ENCODE results near the gene MFGE8.
A peak's percentile ranks its signal among the peaks of the same experiment; 100 is the strongest.

MFGE8 gene

DNA sequence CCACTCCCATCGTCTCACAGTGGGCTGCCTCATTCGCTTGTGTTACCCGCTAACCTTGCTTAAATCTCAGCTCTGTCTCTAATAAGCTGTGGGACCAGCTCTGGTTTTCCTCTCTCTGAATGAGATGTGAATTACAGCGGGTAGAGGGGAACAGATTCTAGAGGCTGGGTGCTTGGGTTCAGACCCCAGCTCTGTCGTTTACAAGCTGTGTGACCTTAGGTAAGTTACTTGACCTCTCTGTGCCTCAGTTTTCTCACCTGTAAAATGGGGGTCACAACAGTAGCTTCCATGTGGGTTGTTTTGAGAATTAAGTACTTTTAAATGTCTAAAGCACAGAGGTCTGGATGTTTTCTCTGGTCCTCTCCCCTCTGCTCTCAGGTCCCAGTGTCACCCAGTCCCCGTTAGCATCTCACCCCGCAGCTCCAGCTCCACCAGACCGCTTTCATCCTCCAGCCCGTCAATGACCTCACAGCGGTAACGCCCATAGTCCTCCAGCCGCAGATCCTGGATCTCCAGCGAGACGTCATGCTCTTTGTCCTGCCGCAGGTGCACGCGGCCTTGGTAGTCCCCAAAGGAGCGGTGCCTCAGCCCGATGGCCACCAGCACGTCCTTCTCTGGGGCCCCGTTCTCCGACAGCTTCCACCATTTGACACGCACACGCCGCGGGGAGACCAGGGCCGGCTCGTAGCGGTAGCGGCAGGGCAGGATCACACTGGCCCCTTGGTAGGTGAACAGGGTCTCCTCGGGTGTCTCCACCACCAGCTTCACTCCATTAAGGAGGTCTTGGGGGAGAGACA is 32.0 kb downstream of the MFGE8 start:
- H3K9me3 ChIP-seq (ENCODE audit: control insufficient read depth, low read length) = no peaks in the 10 kb centered on the region
- DNase-seq (ENCODE audit: low read depth) = no peak
- H3K4me3 ChIP-seq (ENCODE audit: low read length) = no peak overlapping the region
- peaks cover 18% of the 10 kb centered on the region for H3K4me1 ChIP-seq (ENCODE audit: control insufficient read depth, insufficient read depth, low read length)
- H3K9ac ChIP-seq (ENCODE audit: low read length) = no peak overlapping the region
- peaks cover 29% of the 10 kb centered on the region for H3K36me3 ChIP-seq (ENCODE audit: control insufficient read depth, insufficient read depth, low read length, severe bottlenecking)
- no peaks in the 10 kb centered on the region for H3K27me3 ChIP-seq (replicated peaks; ENCODE audit: control insufficient read depth, insufficient read depth, low read length)

DNA sequence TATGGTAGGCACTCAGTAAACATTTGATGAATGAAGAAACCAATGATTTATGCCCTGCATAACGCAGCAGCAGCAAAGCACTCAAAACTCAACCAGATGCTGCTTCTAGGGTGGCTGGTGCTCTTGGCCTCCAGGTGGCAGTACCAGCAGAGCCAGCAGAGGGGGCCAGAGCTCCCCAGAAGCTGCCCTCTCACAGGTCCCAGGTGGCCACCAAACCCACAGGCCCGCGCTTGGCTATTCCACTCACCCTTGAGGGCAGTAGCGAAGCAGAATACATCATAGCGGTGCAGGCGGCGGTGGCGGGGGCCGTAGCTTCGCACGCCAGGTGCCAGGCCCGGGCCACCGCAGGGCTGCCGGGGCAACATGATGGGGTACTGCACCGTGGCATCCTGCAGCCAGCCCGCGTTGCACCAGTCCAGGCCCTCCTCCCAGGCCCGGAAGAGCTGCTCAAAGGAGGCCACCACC is 34.4 kb downstream of the MFGE8 start:
- Histone ChIP-seq H3K9ac (ENCODE audit: low read length) (no peak overlapping the region), H3K27me3 (replicated peaks; ENCODE audit: control insufficient read depth, insufficient read depth, low read length) (peaks cover 10% of the 10 kb centered on the region), H3K36me3 (ENCODE audit: control insufficient read depth, insufficient read depth, low read length, severe bottlenecking) (peaks cover 23% of the 10 kb centered on the region), H3K4me1 (ENCODE audit: control insufficient read depth, insufficient read depth, low read length) (peaks cover 18% of the 10 kb centered on the region), H3K9me3 (ENCODE audit: control insufficient read depth, low read length) (no peaks in the 10 kb centered on the region), H3K4me3 (ENCODE audit: low read length) (no peak overlapping the region)
- DNase-seq (ENCODE audit: low read depth) = peak; percentile 58

DNA sequence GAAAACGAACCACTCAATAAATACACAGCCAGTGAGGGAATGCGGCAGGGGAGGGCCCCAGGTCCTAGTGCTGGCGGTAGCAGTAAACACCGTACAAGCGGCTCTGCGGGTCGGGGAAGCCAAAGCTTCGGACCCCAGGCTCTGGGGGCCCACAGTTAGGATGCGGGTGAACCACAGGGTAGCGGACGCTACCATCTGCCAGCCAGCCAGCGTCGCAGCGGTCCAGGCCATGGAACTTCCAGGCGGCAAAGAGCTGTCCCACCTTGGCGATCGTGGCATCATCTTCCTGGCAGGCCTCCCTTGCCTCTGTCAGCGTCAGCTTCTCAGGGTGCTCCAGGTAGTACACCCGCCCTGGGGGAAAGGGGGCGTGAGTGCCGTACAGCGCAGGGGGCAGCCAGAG is 35.3 kb downstream of the MFGE8 start:
- Histone ChIP-seq H3K9me3 (ENCODE audit: control insufficient read depth, low read length) (no peaks in the 10 kb centered on the region), H3K36me3 (ENCODE audit: control insufficient read depth, insufficient read depth, low read length, severe bottlenecking) (peaks cover 16% of the 10 kb centered on the region), H3K27me3 (replicated peaks; ENCODE audit: control insufficient read depth, insufficient read depth, low read length) (peaks cover 19% of the 10 kb centered on the region), H3K9ac (ENCODE audit: low read length) (no peak overlapping the region), H3K4me1 (ENCODE audit: control insufficient read depth, insufficient read depth, low read length) (peaks cover 14% of the 10 kb centered on the region), H3K4me3 (ENCODE audit: low read length) (no peak overlapping the region)
- no peak for DNase-seq (ENCODE audit: low read depth)

DNA sequence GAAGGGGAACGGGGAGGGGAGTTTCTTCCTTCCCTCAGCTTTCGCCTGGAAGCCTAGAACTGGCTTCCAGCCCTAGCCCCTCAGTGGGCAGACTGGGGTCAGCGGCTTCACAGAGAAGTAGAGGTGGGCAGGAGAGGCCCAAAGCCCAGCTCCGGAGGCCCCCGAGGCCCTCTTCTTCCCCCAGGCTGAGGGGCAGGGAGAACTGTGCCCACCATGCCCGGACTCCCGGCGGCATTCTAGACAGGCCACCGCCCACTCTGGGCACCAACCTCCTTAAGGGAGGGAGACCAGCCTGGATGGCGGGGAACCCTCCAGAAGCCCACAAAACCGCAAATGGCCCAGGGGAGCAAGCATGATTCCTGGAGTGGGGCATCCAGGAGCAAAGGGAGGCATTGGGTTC is 35.8 kb downstream of the MFGE8 start:
- Histone ChIP-seq H3K9ac (ENCODE audit: low read length) (no peak overlapping the region), H3K36me3 (ENCODE audit: control insufficient read depth, insufficient read depth, low read length, severe bottlenecking) (peaks cover 16% of the 10 kb centered on the region), H3K9me3 (ENCODE audit: control insufficient read depth, low read length) (no peaks in the 10 kb centered on the region), H3K4me1 (ENCODE audit: control insufficient read depth, insufficient read depth, low read length) (peaks cover 9% of the 10 kb centered on the region), H3K27me3 (replicated peaks; ENCODE audit: control insufficient read depth, insufficient read depth, low read length) (peaks cover 23% of the 10 kb centered on the region), H3K4me3 (ENCODE audit: low read length) (no peak overlapping the region)
- DNase-seq (ENCODE audit: low read depth) = no peak

DNA sequence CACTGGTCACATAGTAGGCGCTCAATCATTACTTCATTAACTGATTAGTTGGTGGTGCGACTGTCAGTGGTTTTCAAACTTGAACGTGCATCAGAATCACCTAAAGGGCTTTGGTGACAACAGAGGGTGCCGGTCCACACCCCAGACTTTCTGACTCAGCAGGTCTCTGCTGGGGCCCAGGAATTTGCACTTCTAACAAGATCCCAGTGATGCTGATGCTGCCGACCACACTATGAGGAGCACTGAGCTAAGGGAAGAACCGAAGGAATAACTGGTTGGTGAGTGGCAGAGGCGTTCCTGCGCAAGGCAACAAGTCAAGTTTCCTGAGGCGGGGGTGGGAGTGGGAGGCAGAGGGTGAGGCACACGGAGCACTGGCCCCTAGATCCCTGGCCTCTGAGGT is 36.6 kb downstream of the MFGE8 start:
- no peak overlapping the region for H3K9ac ChIP-seq (ENCODE audit: low read length)

DNA sequence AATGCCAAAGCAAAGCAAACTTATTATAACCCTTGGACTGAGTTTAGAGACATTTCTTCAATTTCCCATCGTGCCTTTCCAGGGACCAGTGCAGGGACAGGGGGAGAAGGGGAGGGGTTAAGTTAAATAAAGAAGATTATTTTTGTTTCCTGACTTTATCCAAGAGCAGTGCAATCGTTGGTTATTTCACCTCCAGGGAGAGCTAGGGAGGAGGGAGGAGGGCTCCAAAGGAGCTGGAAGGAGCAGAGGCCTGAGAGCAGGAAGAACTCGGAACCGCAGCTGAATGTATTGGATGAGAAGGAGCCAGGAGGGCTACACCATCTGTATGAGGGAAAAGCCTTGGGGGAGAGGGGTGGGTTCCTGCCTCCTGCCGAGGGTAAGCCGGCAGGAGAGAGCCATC is 38.5 kb downstream of the MFGE8 start:
- no peaks in the 10 kb centered on the region for H3K4me1 ChIP-seq (ENCODE audit: control insufficient read depth, insufficient read depth, low read length)
- no peak overlapping the region for H3K9ac ChIP-seq (ENCODE audit: low read length)
- peaks cover 3% of the 10 kb centered on the region for H3K9me3 ChIP-seq (ENCODE audit: control insufficient read depth, low read length)
- peaks cover 5% of the 10 kb centered on the region for H3K36me3 ChIP-seq (ENCODE audit: control insufficient read depth, insufficient read depth, low read length, severe bottlenecking)
- no peak for DNase-seq (ENCODE audit: low read depth)
- H3K27me3 ChIP-seq (replicated peaks; ENCODE audit: control insufficient read depth, insufficient read depth, low read length) = peaks cover 37% of the 10 kb centered on the region
- H3K4me3 ChIP-seq (ENCODE audit: low read length) = no peak overlapping the region

More for the DNA sequence above, 36.6 kb downstream of the MFGE8 start:
- H3K36me3 ChIP-seq (ENCODE audit: control insufficient read depth, insufficient read depth, low read length, severe bottlenecking) = peaks cover 16% of the 10 kb centered on the region
- peaks cover 30% of the 10 kb centered on the region for H3K27me3 ChIP-seq (replicated peaks; ENCODE audit: control insufficient read depth, insufficient read depth, low read length)
- no peaks in the 10 kb centered on the region for H3K9me3 ChIP-seq (ENCODE audit: control insufficient read depth, low read length)
- H3K4me1 ChIP-seq (ENCODE audit: control insufficient read depth, insufficient read depth, low read length) = peaks cover under 1% of the 10 kb centered on the region
- no peak overlapping the region for H3K4me3 ChIP-seq (ENCODE audit: low read length)
- no peak for DNase-seq (ENCODE audit: low read depth)

DNA sequence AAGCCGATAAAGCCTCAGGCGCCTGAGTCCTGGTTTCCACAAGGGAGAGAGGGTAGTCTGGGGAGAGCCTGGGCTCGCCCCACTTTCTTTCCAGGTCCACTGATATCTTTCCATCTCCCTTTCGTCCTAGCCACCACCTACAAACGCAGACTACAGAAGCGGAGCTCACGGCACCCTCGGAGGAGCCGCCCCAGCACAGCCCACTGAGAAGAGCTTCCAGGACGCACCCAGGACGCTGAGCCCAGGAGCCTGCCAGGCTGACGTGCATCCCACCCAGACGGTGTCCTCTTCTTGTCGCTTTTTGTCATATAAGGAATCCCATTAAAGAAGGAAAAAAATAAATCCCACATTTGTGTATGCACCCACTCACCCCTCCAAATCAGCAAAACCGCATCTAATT is 38.9 kb downstream of the MFGE8 start:
- H3K9me3 ChIP-seq (ENCODE audit: control insufficient read depth, low read length) = peaks cover 3% of the 10 kb centered on the region
- peaks cover 5% of the 10 kb centered on the region for H3K36me3 ChIP-seq (ENCODE audit: control insufficient read depth, insufficient read depth, low read length, severe bottlenecking)
- H3K9ac ChIP-seq (ENCODE audit: low read length) = no peak overlapping the region
- no peak for DNase-seq (ENCODE audit: low read depth)
- H3K4me1 ChIP-seq (ENCODE audit: control insufficient read depth, insufficient read depth, low read length) = no peaks in the 10 kb centered on the region
- peaks cover 37% of the 10 kb centered on the region for H3K27me3 ChIP-seq (replicated peaks; ENCODE audit: control insufficient read depth, insufficient read depth, low read length)
- H3K4me3 ChIP-seq (ENCODE audit: low read length) = no peak overlapping the region

DNA sequence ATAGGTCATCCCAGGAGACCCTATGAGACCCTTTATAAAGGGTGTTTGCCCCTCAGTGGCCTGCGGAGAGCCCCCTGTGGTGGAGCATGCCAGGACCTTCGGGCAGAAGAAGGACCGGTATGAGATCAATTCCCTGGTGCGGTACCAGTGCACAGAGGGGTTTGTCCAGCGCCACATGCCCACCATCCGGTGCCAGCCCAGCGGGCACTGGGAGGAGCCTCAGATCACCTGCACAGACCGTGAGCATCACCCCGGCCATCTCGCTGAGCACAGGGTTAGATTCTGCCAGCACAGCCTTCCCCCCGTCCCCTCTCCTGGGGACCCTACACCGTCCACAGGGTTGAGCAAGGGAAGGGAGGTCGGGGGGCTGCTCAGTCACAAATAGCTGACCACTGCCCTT is 39.4 kb downstream of the MFGE8 start:
- Histone ChIP-seq H3K9ac (ENCODE audit: low read length) (no peak overlapping the region), H3K4me1 (ENCODE audit: control insufficient read depth, insufficient read depth, low read length) (no peaks in the 10 kb centered on the region), H3K4me3 (ENCODE audit: low read length) (no peak overlapping the region), H3K9me3 (ENCODE audit: control insufficient read depth, low read length) (peaks cover 3% of the 10 kb centered on the region), H3K36me3 (ENCODE audit: control insufficient read depth, insufficient read depth, low read length, severe bottlenecking) (peaks cover 5% of the 10 kb centered on the region), H3K27me3 (replicated peaks; ENCODE audit: control insufficient read depth, insufficient read depth, low read length) (peaks cover 40% of the 10 kb centered on the region)
- DNase-seq (ENCODE audit: low read depth) = no peak

DNA sequence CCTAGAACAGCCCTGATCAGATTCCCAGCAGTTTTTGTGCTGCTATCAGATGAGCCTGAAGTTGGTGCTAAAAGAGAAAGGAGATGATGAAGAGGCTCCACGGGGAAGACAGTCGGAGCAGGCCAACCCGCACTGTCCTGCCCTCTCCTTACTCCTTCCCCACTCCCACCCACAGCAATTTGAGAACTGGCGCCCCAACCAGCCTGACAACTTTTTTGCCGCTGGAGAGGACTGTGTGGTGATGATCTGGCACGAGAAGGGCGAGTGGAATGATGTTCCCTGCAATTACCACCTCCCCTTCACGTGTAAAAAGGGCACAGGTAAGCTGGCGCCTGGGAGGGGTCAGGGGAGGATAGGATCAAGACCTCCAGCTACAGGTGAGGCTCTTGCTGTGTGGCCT is 40.5 kb downstream of the MFGE8 start:
- Histone ChIP-seq H3K9me3 (ENCODE audit: control insufficient read depth, low read length) (peaks cover 3% of the 10 kb centered on the region), H3K4me1 (ENCODE audit: control insufficient read depth, insufficient read depth, low read length) (no peaks in the 10 kb centered on the region), H3K4me3 (ENCODE audit: low read length) (no peak overlapping the region), H3K36me3 (ENCODE audit: control insufficient read depth, insufficient read depth, low read length, severe bottlenecking) (no peaks in the 10 kb centered on the region), H3K9ac (ENCODE audit: low read length) (no peak overlapping the region), H3K27me3 (replicated peaks; ENCODE audit: control insufficient read depth, insufficient read depth, low read length) (peaks cover 51% of the 10 kb centered on the region)
- DNase-seq (ENCODE audit: low read depth) = no peak

DNA sequence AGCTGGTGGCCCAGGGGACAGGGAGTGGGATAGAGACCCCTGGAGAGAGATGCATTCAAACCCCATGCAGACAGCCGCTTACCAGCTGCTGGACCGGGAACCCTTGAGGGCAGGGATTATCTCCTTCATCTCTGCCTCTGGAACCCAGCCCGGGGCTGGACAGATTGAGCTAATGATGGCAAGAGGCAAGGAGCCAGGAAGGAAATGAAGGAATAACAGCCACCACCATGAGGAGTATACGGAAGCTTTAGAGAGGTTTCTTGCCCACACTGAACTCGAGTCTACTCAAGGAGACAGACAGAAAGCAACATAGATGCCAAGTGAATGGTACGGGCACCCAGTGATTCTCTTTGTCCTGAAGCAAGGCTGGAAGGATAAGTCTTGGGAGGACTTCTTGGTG is 41.1 kb downstream of the MFGE8 start:
- Histone ChIP-seq H3K36me3 (ENCODE audit: control insufficient read depth, insufficient read depth, low read length, severe bottlenecking) (no peaks in the 10 kb centered on the region), H3K9ac (ENCODE audit: low read length) (no peak overlapping the region), H3K4me1 (ENCODE audit: control insufficient read depth, insufficient read depth, low read length) (no peaks in the 10 kb centered on the region), H3K27me3 (replicated peaks; ENCODE audit: control insufficient read depth, insufficient read depth, low read length) (peaks cover 57% of the 10 kb centered on the region), H3K9me3 (ENCODE audit: control insufficient read depth, low read length) (peaks cover 3% of the 10 kb centered on the region), H3K4me3 (ENCODE audit: low read length) (no peak overlapping the region)
- no peak for DNase-seq (ENCODE audit: low read depth)

DNA sequence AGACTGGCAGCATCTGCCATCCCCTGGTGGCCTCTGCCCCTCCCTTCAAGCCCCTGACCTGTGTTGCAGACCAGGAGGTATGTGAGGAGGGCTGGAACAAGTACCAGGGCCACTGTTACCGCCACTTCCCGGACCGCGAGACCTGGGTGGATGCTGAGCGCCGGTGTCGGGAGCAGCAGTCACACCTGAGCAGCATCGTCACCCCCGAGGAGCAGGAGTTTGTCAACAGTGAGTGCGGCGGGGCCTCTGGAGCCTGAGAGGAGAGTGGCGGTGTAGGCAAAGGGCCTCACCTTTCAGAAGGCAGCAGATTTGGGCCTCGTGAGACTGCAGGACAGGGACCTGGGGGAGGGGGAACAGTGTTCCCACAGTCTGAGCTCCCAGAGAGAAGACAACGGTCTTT is 41.9 kb downstream of the MFGE8 start:
- Histone ChIP-seq H3K4me3 (ENCODE audit: low read length) (no peak overlapping the region), H3K4me1 (ENCODE audit: control insufficient read depth, insufficient read depth, low read length) (no peaks in the 10 kb centered on the region), H3K9ac (ENCODE audit: low read length) (no peak overlapping the region), H3K9me3 (ENCODE audit: control insufficient read depth, low read length) (peaks cover 3% of the 10 kb centered on the region), H3K36me3 (ENCODE audit: control insufficient read depth, insufficient read depth, low read length, severe bottlenecking) (no peaks in the 10 kb centered on the region), H3K27me3 (replicated peaks; ENCODE audit: control insufficient read depth, insufficient read depth, low read length) (peaks cover 64% of the 10 kb centered on the region)
- DNase-seq (ENCODE audit: low read depth) = no peak
